SU-DHL-6 (cell line): ENCODE results near the gene EIF1.

Source experiments
- H2AFZ ChIP-seq: fragments of 200-600 bp; sonication (generic); 2 replicates; pipeline ENCODE4 v1.6.1; 2014; ENCODE audit warnings: low read depth, mild to moderate bottlenecking, moderate library complexity, mixed read lengths, antibody characterized with exemption, low read length; ENCODE audit not compliant: severe bottlenecking
- H3F3A ChIP-seq: fragments of 200-600 bp; shearing (Covaris generic); 2 replicates; pipeline ENCODE4 v1.6.0; 2016; ENCODE audit warnings: antibody characterized with exemption, mild to moderate bottlenecking; ENCODE audit not compliant: insufficient read depth
- H3K27ac ChIP-seq: fragments of 200-600 bp; sonication (generic); 2 replicates; pipeline ENCODE4 v1.5.1; 2016; ENCODE audit warnings: low read depth, mild to moderate bottlenecking, low read length, moderate library complexity, mixed read lengths
- H3K27me3 ChIP-seq: fragments of 200-600 bp; sonication (generic), shearing (Covaris generic); 2 replicates; pipeline ENCODE4 v1.6.0; 2014; ENCODE audit warnings: mild to moderate bottlenecking, low read length
- H3K36me3 ChIP-seq: fragments of 200-600 bp; sonication (generic); 2 replicates; pipeline ENCODE4 v1.6.1; 2014; ENCODE audit warnings: mild to moderate bottlenecking, low read length, mixed read lengths
- H3K4me2 ChIP-seq: fragments of 300-600, 200-600 bp; shearing (Covaris generic), sonication (generic); 2 replicates; pipeline ENCODE4 v1.6.0; 2014; ENCODE audit warnings: low read length, low read depth, mild to moderate bottlenecking; ENCODE audit not compliant: poor library complexity, severe bottlenecking
- H3K4me3 ChIP-seq: fragments of 200-600 bp; sonication (generic); 2 replicates; pipeline ENCODE4 v1.5.1; 2014; ENCODE audit warnings: antibody characterized with exemption, low read length, mild to moderate bottlenecking, mixed read lengths; ENCODE audit not compliant: insufficient read depth, poor library complexity, severe bottlenecking
- H3K79me2 ChIP-seq: fragments of 200-600 bp; sonication (generic); 2 replicates; pipeline ENCODE4 v1.6.1; 2014; ENCODE audit warnings: mild to moderate bottlenecking, low read length, moderate library complexity; ENCODE audit not compliant: insufficient read depth
- H3K9ac ChIP-seq: fragments of 200-600 bp; sonication (generic); 2 replicates; pipeline ENCODE4 v1.7.0; 2014; ENCODE audit warnings: mild to moderate bottlenecking, low read length
- H3K9me2 ChIP-seq: fragments of 200-600 bp; sonication (generic); replicated peaks from 2 replicates; pipeline ENCODE4 v1.6.1; 2014; ENCODE audit warnings: low read length; ENCODE audit not compliant: insufficient read depth
- H3K9me3 ChIP-seq: fragments of 200-600 bp; sonication (generic); 2 replicates; pipeline ENCODE4 v1.6.1; 2014; ENCODE audit warnings: low read length, mixed read lengths; ENCODE audit not compliant: insufficient read depth
- H4K20me1 ChIP-seq: fragments of 200-600 bp; sonication (generic); 2 replicates; pipeline ENCODE4 v1.6.1; 2014; ENCODE audit warnings: low read depth, mild to moderate bottlenecking, antibody characterized with exemption, low read length, moderate library complexity, mixed read lengths
- EZH2phosphoT487 ChIP-seq: fragments of 200-600 bp; sonication (generic), shearing (Covaris generic); conservative IDR thresholded peaks from 2 replicates; pipeline ENCODE4 v1.6.1; 2018; ENCODE audit warnings: mild to moderate bottlenecking, antibody characterized with exemption, low read length, moderate library complexity, mixed read lengths
- TF ChIP-seq, protein P1 (sequence below): fragments of 200-600 bp; sonication (generic); IDR thresholded peaks from one replicate; pipeline ENCODE4 v1.5.1; 2017; ENCODE audit warnings: antibody characterized with exemption, mild to moderate bottlenecking, low read length, moderate library complexity; ENCODE audit not compliant: insufficient read depth, poor library complexity, severe bottlenecking

Gene EIF1

DNA sequence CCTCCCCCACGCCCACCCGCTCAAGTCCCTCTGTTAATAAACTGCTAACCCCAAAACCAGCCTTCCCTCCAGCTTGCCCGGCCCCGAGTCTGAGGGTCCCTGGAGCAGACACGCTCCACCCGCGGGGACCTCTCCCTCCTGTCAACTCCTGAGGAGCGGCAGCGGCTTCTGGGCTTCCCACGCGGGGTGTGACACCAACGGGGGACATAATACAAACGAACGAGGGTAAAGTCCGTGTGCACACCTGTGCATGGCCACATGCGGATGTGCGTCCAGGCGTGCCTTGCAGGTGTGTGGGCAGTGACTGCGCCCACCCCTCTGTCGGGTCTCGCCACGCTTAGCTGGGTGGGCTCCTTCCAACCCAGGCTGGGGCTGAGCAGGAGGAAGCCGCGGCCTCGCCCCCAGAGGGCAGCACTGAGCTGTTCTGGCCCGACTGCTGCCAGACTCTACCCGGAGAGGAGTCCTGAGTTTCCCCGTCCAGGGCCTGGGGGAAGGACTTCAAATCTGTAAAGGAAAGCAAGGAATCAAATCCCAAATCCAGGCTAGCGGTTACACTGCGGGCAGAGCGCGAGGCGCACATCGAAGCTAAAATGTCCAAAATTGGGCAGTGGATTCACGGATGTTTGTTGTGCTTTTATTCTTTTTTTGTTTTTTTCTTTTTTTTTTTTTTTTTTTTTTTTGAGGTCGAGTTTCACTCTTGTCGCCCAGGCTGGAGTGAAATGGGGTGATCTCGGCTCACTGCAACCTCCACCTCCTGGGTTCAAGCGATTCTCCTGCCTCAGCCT lies 40.1 kb upstream of the EIF1 start:
- Histone ChIP-seq H3K9ac (no peak overlapping the region), H3K36me3 (no peaks in the 10 kb centered on the region), H3F3A (peaks cover 4% of the 10 kb centered on the region; the same call in 1 of the 2 replicates), H3K9me2 (no peaks in the 10 kb centered on the region), H3K79me2 (no peaks in the 10 kb centered on the region), H3K4me3 (no peak overlapping the region), H2AFZ (no peak overlapping the region), H4K20me1 (no peaks in the 10 kb centered on the region), H3K27ac (no peak overlapping the region), H3K27me3 (no peaks in the 10 kb centered on the region), H3K9me3 (no peaks in the 10 kb centered on the region), H3K4me2 (peak overlapping the region; percentile 13)
- TF ChIP-seq, protein P1, sequence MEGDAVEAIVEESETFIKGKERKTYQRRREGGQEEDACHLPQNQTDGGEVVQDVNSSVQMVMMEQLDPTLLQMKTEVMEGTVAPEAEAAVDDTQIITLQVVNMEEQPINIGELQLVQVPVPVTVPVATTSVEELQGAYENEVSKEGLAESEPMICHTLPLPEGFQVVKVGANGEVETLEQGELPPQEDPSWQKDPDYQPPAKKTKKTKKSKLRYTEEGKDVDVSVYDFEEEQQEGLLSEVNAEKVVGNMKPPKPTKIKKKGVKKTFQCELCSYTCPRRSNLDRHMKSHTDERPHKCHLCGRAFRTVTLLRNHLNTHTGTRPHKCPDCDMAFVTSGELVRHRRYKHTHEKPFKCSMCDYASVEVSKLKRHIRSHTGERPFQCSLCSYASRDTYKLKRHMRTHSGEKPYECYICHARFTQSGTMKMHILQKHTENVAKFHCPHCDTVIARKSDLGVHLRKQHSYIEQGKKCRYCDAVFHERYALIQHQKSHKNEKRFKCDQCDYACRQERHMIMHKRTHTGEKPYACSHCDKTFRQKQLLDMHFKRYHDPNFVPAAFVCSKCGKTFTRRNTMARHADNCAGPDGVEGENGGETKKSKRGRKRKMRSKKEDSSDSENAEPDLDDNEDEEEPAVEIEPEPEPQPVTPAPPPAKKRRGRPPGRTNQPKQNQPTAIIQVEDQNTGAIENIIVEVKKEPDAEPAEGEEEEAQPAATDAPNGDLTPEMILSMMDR, result peak; percentile 89
- TF ChIP-seq EZH2phosphoT487, result no peak

DNA sequence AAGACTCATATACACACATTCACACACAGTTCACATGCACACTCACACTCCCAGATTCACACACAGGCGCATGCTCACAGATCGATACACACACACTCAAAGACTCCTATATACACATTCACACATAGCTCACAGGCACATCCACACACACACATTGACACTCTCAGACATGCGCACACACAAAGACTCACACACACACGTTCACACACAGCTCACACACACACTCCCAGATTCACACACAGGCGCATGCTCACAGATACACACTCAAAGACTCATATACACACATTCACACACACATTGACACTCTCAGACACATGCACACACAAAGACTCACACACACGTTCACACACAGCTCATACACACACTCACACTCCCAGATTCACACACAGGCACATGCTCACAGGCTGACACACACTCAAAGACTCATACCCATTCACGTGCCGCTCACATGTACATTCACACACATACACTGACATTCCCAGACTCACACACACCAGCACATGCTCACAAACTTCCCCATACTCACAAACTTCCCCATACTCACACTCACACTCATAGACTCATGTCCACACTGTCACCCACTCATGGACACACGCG lies 38.7 kb upstream of the EIF1 start:
- TF ChIP-seq, protein P1, result no peak
- no peak for TF ChIP-seq EZH2phosphoT487
- Histone ChIP-seq H3F3A (peaks cover 4% of the 10 kb centered on the region; the same call in 1 of the 2 replicates), H2AFZ (no peak overlapping the region), H3K27me3 (no peaks in the 10 kb centered on the region), H4K20me1 (no peaks in the 10 kb centered on the region), H3K9me2 (no peaks in the 10 kb centered on the region), H3K9me3 (no peaks in the 10 kb centered on the region), H3K27ac (no peak overlapping the region), H3K9ac (no peak overlapping the region), H3K79me2 (no peaks in the 10 kb centered on the region), H3K4me2 (no peak overlapping the region), H3K4me3 (no peak overlapping the region), H3K36me3 (no peaks in the 10 kb centered on the region)

DNA sequence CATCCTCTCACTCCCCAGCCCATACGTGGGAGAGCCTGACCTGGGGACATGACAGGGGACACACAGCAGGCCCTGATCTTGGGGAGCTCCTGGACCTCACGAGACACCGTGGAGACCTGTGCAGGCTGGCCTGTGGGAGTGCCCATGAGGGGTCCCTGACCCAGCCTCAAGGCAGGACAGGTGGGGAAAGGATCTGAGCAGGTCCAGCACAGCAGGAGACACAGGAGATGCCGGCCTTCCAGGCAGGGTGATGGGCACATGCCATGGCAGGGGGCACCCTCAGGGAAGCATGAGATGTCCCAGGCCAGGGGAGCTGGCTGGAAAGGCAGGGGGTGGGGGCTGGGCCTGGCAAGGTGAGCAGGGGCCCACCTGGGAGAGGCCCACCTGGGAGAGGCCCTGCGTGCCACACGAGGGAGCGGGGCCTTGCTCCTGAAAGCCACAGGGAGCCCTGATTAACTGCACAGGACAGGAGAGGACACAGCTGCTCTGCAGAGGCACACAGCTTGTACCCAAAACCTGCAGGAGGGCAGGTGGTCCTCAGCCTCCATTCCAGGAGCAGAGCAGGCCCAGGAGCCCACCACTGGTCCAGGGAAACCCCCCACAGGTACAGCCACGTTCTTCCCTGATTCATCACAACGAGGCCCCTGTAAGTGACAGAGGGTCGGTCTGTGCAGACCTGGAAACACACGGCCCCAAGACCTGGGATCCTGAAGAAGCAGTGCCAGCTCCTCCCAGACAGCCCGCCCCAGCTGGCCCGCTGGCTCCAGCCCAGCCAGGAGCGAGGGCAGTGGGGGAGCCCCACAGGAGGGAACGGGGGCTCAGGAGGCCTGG lies 37.7 kb upstream of the EIF1 start:
- TF ChIP-seq, protein P1, result no peak
- TF ChIP-seq EZH2phosphoT487, result no peak

More for the DNA sequence above, 37.7 kb upstream of the EIF1 start:
- Histone ChIP-seq H3K36me3 (no peaks in the 10 kb centered on the region), H3K9ac (no peak overlapping the region), H3K27me3 (no peaks in the 10 kb centered on the region), H4K20me1 (no peaks in the 10 kb centered on the region), H3F3A (peaks cover 4% of the 10 kb centered on the region; the same call in 1 of the 2 replicates), H3K4me2 (no peak overlapping the region), H3K4me3 (no peak overlapping the region), H3K9me3 (no peaks in the 10 kb centered on the region), H3K9me2 (no peaks in the 10 kb centered on the region), H2AFZ (no peak overlapping the region), H3K79me2 (no peaks in the 10 kb centered on the region), H3K27ac (no peak overlapping the region)
